CD4-positive, alpha-beta T cell treated with Interleukin-10 for 1 hour (primary cell): ENCODE measurements around the gene EDIL3.

Experiments used
- DNase-seq: peaks from one replicate; pipeline ENCODE4 v3.0.0-alpha.2; 2020

The EDIL3 gene, protein sequence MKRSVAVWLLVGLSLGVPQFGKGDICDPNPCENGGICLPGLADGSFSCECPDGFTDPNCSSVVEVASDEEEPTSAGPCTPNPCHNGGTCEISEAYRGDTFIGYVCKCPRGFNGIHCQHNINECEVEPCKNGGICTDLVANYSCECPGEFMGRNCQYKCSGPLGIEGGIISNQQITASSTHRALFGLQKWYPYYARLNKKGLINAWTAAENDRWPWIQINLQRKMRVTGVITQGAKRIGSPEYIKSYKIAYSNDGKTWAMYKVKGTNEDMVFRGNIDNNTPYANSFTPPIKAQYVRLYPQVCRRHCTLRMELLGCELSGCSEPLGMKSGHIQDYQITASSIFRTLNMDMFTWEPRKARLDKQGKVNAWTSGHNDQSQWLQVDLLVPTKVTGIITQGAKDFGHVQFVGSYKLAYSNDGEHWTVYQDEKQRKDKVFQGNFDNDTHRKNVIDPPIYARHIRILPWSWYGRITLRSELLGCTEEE

DNA sequence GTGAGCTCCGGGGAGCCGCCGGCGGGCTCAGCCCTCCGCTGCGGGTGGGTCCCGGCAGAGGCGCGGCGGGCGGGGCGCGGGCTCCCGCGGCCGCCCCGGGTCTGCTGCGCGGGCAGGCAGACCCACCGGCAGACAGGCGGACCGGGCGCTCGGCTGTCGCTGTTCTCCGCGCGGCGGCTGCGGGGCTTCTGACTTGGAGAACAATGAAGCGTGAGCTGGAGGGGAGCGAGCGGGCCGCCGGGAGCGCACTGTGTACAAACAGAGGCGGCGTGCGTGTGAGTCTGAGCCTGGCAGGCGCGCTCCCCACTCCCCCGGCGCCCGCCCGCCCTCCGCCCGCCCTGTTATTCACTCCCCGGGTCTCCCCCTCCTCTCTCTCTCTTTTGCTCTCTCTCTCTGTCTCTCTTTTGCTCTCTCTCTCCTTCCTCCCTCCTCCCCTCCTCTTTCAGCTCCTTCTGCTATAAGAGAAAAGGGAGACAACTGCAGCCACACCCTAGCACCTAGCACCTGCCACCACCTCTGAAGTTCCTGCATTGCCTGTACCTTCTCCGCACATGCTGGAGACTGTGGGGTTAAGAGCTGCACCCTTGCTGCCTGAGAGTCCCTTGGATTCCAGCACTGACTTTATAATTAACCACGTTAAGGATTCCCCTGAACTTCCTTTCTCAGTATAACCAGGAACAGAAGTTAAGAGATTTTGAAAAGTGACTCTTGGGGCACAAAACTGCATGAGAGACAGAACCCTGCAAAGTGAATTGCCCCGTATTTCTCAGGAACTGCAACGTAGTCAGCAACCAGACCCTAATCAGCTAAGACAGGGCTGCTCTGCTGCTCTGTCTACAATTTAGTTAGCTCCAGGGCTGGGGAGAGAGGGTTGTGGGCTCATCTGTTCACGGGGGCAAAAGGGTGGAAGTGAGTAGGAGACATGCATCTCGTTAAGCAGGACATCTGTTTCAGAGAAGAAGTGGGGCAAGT lies at the start of gene EDIL3:
EDIL3 (minus strand) TSS at position 277 of the 972 bp plus-strand sequence. CDS start 506 bp downstream, outside the sequence.
- DNase-seq = no peak

DNA sequence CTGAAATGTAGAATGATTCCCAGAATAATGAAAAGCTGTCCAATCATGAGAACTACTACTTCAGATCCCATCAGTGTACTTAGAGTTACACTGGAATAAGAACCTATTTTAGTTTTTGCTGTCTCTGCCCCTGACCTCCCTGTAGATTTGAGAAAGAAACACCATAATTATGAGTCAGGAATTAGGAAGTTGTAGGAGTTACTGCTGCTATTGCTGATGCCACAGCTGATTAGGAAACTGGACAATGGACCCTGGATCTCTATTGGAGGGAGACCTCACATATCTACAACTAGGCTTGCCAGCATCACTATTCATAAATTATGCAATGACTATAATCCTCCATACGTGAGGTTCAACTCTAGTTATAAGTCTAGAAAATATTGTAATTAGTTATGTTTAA lies 48.8 kb upstream of the EDIL3 start:
- DNase-seq = no peak

DNA sequence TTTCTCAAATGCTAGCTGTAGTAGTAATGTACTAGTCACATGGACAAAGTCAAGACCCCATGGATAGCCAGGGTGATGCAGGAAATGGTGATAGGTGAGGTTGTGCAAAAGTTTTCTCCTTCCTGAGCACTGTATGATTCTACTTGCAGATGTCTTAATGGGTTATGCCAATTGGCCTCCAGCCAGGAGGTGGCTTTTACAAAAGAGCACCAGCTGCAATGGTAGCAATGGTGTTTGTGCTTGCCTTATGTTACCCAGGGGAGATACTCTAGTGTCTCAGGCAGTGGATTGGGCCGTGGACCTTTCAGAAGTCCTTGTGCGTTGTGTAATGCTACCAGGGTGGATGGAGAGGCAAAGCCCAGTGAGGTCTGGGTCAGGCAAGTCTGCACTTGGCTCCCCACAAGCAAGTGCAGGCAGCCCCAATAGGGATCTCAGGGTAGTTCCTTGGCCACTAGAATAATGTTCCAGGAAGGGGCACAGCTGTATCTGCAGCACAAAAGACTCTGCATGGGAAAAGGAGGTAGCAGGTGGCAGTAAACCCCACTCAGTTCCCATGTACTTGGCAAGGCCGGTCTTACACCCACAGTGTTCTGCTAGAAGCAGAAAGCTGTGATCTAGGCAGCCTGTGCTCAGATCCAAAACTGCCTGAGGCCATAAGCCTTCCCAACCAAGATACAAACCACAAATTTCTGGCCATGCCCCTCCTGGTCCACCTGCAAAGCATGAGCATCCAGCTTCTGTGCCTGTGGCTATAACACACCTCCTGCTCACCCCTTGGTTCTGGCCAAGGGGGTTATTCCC lies 46.4 kb upstream of the EDIL3 start:
- no peak for DNase-seq

DNA sequence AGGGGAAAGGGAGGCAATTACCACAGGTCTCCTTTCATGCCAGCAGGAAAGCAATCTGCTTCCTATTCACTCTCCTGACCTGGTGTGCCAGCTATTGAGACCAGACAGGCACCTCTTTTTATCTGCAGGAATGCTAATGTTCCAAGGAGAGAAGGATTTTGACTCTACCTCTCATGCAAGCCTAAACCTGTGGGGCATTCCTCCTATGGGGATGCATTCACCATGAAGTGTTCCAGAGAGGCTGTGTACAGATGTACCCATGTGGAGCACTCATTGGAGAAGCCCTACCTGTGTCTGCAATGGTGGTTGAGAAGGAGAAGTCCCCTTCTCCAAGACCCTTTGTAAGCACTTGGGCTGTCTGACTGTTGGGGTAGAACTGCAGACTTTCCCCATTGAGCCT lies 45.4 kb upstream of the EDIL3 start:
- DNase-seq = no peak

DNA sequence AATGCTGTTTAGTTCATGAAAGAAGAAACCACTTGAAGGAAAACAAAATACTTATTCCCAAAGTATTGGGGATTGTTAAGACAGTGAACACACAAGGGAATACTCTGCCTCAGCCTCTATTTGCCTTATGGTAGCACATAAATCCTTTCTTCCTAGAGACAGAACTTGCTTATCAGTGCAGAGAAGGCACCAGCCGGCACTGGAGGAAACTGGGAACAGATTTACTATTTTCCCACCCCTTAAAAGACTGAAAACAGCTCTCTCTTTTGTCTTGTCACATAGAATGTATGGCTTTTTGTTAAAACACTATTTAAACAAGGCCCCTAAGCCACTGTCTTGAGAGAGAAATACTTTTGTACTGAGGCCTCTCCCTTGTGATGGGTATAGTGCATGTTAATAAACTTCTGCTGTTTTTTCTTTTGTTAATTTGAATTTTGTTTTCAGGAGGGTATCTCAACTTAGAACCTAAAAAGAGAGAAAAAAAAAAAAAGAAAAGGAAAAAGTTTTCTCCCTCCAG lies 40.7 kb upstream of the EDIL3 start:
- DNase-seq = no peak

DNA sequence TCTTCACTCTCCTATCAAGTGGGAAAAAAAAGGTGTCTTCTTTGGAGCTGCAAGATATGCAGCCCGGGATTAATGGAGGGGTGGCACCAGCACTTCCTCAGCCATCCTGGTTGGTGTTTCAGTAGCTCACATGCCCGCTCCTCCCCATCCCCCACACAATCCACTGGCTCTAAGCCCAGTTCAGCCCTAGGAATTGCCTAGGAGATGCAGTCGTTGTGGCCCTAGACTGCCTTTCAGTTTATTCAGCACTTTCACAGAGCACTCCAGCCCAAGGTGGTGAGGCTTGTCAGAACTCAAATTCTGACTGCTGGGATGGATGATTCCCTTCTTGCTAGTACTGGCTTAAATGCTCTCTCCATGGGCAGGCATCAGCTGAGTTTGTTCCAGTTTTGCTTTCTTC lies 35.1 kb upstream of the EDIL3 start:
- DNase-seq = no peak

DNA sequence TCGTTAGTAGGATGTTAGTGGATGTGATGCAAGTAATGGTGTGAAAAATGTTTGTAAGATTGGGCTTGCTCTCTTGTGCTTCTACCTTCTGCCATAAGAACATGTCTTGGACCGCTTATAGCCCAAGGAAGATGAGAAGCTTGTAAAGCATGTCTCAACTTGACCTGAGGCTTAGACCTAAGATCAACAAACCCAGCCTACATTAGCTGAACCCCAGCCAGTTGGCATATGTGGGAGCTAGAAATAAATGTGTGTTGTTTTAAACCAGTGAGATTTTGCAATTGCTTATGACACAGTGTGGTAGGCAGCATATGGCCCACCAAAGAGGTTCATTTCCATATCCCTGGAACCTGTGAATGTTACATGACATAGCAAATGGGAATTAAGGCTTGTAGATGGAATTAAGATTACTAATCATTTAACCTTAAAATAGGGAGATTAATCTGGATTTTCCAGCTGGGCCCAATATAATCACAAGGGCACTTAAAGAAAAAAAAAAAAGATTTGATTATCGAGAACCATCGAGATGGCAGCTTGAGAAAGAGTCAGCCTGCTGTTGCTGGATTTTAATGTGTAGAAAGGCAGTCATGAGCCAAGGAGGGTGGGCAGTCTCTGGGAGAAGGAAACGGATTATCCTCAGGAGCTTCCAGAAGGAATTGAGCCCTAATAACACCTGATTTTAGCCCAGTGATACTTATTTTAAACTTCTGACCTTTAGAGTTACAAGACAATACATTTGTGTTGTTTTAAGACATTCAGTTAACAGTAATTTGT lies 27.3 kb upstream of the EDIL3 start:
- no peak for DNase-seq

DNA sequence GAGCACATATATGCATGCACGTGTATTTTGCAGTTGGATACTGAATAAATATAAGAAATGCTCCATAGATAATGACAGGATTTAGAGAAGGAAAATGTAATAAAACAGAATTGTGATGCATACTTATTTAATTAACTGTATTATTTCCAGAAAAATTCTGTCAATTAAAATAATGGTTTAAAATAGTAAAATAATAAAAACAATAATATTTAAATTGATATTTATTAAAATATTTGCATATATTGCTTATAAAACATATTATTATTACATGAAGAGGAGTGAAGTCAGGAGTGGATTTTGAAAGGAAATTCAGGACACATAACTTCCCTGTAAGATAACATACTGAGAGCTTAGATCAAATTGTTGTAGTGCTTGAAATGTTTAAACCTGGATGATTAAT lies 21.4 kb upstream of the EDIL3 start:
- no peak for DNase-seq

DNA sequence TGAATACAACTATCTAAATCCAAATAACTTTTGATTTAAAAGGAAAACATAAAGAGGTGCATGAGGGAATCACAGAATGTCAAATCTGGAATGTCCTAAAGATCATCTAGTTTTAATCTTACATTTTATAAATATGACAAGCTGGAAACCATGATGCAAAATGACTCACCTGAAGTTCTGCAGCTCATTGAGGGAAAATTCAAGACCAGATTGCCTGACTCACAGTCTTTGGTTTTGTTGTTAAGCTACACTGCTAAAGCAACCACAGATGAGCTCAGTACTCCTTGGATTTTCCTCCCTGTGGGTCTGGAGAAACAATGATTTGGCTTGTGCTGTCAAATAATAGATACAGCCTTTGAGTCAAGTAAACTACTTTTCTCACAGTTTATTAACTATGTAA lies 19.1 kb upstream of the EDIL3 start:
- no peak for DNase-seq

DNA sequence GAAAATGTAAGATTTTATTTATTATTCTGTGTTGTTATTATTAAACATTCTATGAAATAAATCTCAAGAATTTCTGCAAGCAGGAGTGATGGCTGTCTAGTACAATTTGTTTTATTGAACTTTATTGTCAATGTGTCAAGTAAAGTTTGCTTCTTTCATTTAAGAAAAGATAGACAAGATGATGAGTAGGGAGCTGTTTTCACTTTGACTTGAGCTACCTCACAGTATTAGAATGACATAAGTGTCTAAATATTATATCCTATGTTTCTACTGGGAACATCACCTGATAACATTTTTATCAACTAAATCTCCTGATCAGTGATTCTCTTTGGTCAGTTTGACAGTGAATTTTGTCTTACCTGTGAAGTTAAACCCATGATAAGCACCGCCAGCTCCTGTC lies 12.7 kb upstream of the EDIL3 start:
- DNase-seq = no peak

DNA sequence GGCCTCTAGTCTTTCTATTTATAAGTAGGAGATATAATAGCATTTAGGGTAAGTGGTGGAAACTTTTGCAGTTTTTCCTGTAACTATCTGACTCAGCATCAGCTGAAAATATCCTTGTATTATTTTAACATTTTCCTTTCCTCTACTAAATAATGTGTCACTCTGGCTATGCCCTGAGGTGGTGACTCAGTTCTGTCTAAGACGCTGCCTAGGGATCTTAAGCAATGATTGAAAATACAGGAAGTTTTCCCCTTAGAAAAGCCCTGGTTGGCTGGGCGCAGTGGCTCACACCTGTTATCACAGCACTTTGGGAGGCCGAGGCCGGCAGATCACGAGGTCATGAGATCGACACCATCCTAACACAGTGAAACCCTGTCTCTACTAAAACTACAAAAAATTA lies 9.3 kb upstream of the EDIL3 start:
- no peak for DNase-seq

DNA sequence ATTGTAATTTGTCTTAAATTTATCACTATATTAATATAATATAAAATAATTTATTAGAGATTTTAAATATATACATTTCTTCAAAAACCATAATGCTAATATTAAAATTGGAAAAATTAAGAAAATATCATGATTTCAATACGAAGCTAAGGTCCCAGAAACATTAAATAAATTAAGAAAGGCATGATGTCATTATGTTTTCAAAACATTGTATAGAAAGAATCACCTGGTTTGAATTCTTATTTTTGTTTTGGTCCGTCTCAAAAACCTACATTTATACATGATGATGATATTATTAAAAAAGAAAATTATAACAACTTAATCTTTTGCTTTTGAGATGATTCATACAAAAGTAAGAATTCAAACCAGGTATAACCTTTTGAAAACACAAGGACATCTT lies 8.2 kb upstream of the EDIL3 start:
- no peak for DNase-seq

DNA sequence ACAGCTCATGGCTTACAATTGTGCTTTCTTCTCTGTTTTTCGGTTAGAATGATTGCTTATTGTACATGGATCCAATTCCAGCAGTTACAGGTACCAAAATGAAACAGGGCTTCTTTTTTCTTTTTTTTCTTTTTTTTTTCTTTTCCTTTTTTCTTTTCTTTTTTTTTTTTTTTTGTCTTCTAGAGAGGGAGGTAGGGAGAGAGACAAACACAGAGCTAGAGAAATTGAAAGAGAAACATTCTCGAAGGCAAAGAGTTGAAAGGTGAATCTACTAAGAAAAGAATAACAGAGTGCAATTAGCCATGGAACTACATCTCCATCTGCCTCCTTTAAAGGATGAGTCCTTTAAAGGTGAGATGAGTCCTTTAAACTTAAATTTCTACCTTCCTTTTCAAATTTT lies 1.0 kb upstream of the EDIL3 start:
- no peak for DNase-seq

DNA sequence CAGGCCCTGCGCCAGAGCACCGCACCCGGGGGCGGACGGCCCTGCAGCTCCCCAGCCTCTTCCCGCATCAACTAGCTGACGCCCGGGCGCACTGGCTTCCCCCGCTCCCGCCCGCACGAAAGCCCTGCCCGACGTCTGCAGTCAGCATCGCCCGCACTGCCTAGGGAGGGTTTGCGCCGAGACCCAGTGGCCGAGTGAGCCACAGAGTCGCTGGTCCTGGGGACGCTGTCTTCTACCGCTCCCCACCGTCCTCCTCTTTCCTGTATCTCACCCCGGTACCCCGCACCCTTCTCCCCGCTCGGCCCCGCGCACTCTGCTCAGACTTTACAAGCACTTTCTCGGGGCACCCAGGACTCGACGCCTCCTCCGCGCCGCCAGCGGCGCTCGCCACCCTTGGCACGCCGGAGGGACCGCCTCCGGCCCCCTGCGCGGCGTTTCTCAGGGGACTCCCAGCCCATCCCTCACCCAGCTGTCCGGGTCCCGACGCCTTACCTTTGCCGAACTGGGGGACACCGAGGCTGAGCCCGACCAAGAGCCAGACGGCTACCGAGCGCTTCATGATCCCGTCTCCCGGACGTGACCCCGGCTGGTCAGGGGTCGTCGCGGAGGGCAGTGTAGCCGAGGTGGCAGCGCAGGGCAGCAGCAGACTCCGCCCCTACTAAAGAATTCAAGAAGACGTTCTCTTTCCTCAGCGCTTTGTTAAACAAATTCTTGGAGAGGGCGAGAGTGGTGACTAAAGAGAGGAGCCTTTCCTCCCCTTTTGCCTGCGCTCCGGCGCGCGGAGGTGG lies 670 bp downstream of the EDIL3 start:
- no peak for DNase-seq

DNA sequence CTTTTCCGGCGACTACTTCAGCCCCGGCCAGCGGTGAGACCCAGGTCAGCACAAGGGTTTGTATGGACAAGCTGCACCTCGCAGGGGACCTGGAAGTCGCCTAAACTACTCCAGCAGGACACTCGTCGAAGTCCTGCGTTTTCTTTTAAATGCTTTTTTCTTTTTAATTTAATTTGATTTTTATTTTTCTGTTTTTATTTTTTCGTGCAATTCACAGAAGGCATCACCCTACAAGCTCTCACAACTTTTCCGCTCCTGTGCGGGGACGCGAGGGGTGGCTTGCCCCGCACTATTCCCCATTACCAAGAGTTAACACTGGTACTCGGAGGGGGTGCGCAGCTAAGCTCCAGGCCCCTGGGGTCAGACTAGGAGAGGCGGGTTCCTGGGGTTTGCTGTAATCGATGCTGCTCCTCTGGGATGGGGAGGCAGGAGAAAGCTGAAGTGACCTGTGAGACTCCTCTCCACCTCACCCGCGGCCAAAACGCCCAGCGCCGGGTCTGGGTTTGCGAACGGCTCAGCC lies 1.3 kb downstream of the EDIL3 start:
- no peak for DNase-seq

DNA sequence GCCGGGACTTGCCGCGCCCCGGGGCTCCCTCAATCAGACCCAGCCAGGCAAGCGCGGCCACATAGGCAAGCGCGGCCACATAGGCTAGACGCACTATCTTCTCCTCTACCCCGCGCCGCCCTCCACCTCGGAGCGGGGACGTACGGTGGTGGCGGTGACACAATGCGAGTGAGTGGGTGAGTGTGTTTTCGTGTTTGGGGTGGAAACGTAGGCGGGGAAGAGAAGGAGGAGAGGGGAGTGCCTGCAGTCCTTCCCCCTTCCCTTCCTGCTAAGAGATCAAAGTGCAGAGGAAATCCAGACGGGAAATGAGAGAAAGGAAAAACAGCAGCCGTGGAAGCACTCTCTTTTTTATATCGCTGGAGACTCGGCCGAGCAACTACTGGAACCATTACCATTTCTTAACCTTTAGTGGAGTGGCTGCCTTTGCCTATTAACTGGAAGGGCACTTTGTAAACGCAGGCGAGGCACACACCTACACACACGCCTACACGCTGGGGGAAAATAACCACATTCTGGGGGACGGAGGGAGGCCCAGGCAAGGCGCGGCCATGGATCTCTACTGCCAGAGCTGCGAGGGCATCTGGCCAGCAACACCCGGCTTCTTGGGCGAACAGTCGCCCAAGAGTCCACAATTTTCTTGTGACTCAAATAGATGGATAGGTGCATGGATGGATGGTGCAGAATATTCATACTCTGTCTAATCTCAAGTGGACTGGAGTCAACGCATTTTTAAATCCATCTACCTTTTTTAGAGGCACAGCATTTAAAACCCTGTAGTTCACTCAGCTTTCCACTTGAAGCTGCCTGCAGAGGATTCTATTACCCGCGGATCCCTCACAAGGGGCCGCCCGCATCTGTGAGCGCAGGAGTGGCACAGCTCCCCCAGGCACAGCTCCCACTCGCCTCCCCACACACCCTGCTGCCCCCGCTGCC lies 2.1 kb downstream of the EDIL3 start:
- no peak for DNase-seq

DNA sequence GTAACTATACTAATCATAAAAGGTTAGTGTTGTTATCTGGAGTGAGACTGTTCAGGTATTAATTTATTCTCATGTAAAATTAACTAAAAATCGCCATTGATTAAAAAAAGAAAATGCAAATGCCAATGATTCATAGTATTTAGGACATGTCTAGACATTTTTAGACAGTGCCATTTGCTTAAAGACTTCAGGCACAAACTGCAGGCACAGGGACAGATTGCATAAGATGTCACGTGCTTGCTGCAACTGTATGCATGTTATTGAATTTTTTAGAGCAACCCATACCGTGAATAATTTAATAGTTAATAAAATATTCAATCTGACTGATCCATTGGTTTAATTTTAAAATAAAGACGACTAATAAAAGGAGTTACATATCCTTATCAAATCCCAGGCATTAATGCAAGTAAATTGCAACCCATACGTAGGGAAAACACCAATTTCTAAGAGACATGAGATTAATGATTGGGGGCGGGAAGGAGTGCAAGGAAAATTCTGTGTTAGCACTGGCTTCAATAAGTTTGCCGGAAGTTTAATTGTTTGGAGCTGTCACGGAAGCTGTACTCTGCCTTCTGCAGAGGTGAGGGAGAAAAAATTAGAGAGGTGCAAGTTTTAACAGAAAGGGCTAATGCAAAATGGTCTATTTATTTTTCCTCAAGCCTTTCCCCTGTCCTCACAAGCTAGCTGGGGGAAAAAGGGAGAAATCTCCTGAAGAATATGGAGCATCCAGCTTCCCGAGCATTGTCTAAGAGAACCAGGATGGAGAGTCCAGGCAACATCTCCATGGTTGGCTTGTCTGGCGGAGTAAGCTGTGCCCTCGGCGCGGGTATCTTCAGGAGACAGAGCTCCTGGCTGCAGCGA lies 2.9 kb downstream of the EDIL3 start:
- no peak for DNase-seq

DNA sequence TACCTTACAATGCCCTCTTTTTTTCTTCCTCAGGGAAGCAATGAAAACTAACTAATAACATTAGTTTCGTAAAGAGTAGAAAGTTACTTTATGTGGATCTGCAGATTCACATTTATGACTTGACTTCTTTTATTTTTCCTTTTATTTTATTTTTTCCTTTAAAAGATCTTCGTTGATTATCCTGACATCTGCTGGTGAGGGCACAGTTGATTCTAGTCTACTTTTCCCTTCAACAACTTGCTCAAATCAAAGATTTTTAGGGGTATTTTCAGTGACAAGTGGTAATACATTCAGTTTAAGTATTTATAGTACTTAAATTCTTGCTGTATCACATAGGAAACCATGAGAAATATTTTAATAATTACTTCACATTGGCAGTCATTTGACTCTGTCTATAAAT lies 4.9 kb downstream of the EDIL3 start:
- no peak for DNase-seq

DNA sequence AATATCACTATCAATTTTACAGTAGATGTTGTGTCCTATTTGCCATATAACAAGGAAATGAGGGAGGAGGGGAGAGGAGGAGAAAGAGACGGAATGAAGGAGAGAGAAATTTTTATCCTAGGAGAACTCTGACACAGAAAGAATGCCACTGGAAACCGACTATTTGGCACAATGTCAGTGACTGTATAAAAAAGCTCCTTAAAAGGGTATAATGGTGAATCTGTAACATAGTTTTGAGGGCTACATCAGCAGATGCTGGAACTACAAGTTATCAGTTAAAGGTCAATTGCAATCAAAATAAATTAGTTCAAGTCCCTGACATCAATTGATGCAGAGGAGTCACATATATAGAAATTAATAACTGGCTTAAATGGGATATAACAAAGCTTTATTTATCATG lies 5.7 kb downstream of the EDIL3 start:
- DNase-seq = no peak
